Naive thymus-derived CD4-positive, alpha-beta T cell (primary cell): ENCODE measurements around the gene LITAFD. TPM values are rescaled to one million over a fixed set of nuclear protein-coding genes. Genes with fewer than 3 reads are reported as not detected.
A peak's percentile ranks its signal among the peaks of the same experiment; 100 is the strongest.

Source experiments
- ATAC-seq: fragments of 150-1000 bp; cut with Tn5 transposase; 2 replicates; pipeline ENCODE4 v1.10.0; 2021; ENCODE audit warnings: mild to moderate bottlenecking, moderate library complexity
- CTCF ChIA-PET: fragments of 350-600 bp; sonication (Branson Sonifier 250); formaldehyde crosslinking; loops from one replicate; lab custom pipeline; 2021; ENCODE audit warnings: antibody characterized with exemption; lab: Charles Lee
- POLR2A ChIA-PET: fragments of 350-600 bp; sonication (Branson Sonifier 250); formaldehyde crosslinking; loops from one replicate; lab custom pipeline; 2021; ENCODE audit warnings: antibody characterized with exemption, inconsistent platforms; lab: Charles Lee
- DNase-seq, 9 donors: peaks; one replicate each; pipeline versions ENCODE4 v3.0.0 to v3.0.0-alpha.2; 2020 to 2022; ENCODE audit warnings: mixed read lengths in 1 of 9
- H3K27ac ChIP-seq: one replicate; pipeline ENCODE4 v1.7.0; 2013; ENCODE audit warnings: mild to moderate bottlenecking, low read depth, low read length, moderate library complexity
- H3K27me3 ChIP-seq, 2 donors: one replicate each; pipeline ENCODE4 v1.7.0; 2013; ENCODE audit warnings: low read length in 2 of 2, mild to moderate bottlenecking in 2 of 2, moderate library complexity in 2 of 2; ENCODE audit not compliant: control insufficient read depth in 2 of 2, insufficient read depth in 2 of 2
- H3K36me3 ChIP-seq, 3 experiments: 1 replicate in 2 of 3; 2 replicates in 1 of 3; pipeline ENCODE4 v1.7.0; 2013; ENCODE audit warnings: low read length in 3 of 3, mild to moderate bottlenecking in 3 of 3, moderate library complexity in 1 of 3; ENCODE audit not compliant: insufficient read depth in 3 of 3, control insufficient read depth in 2 of 3
- H3K4me1 ChIP-seq, 2 donors: one replicate each; pipeline ENCODE4 v1.7.0; 2013; ENCODE audit warnings: low read length in 2 of 2, mild to moderate bottlenecking in 2 of 2, moderate library complexity in 1 of 2; ENCODE audit not compliant: control insufficient read depth in 2 of 2, insufficient read depth in 2 of 2
- H3K4me3 ChIP-seq: 2 replicates; pipeline ENCODE4 v1.7.0; 2013; ENCODE audit warnings: mild to moderate bottlenecking, low read length
- H3K9me3 ChIP-seq, 3 experiments: 1 replicate in 2 of 3; 2 replicates in 1 of 3; pipeline ENCODE4 v1.7.0; 2013; ENCODE audit warnings: low read length in 3 of 3; ENCODE audit not compliant: control insufficient read depth in 2 of 3
- H3K27ac Mint-ChIP-seq, 9 donors: one replicate each; pipeline ENCODE4 v1.8.0; 2020 to 2022; ENCODE audit warnings: mixed read lengths in 9 of 9, mild to moderate bottlenecking in 8 of 9, moderate library complexity in 5 of 9, inconsistent platforms in 2 of 9
- H3K27me3 Mint-ChIP-seq, 5 donors: one replicate each; pipeline ENCODE4 v1.8.0; 2021 to 2022; ENCODE audit warnings: mixed read lengths in 5 of 5, mild to moderate bottlenecking in 1 of 5
- H3K36me3 Mint-ChIP-seq, 5 donors: one replicate each; pipeline ENCODE4 v1.8.0; 2020 to 2022; ENCODE audit warnings: mixed read lengths in 5 of 5, mild to moderate bottlenecking in 3 of 5, inconsistent platforms in 1 of 5
- H3K4me1 Mint-ChIP-seq, 7 donors: one replicate each; pipeline ENCODE4 v1.8.0; 2020 to 2022; ENCODE audit warnings: mixed read lengths in 7 of 7, mild to moderate bottlenecking in 3 of 7, inconsistent platforms in 1 of 7
- H3K4me3 Mint-ChIP-seq, 10 donors: one replicate each; pipeline ENCODE4 v1.8.0; 2020 to 2022; ENCODE audit warnings: mild to moderate bottlenecking in 10 of 10, mixed read lengths in 10 of 10, moderate library complexity in 6 of 10, inconsistent platforms in 2 of 10
- H3K9me3 Mint-ChIP-seq, 11 donors: one replicate each; pipeline ENCODE4 v1.8.0; 2020 to 2022; ENCODE audit warnings: mixed read lengths in 11 of 11, mild to moderate bottlenecking in 4 of 11, inconsistent platforms in 1 of 11, moderate library complexity in 1 of 11
- intact Hi-C, 2 donors: fragments of 100-400 bp; cut with micrococcal nuclease; formaldehyde crosslinking; loops; one replicate each; pipeline ENCODE4 v1.15.1; 2023
- polyA plus RNA-seq, 2 donors: library from polyadenylated mRNA; unstranded; fragments of 300-500 nt; fragmentation: Illumina TruSeq; gene quantifications; one replicate each; pipeline ENCODE4 v1.2.3, GENCODE V29; 2021
- total RNA-seq, 6 experiments: library from RNA in 5 of 6; stranded (reverse) in 5 of 6; gene quantifications; 1 replicate in 5 of 6; 2 replicates in 1 of 6; pipeline ENCODE4 v1.2.3 and lab custom pipeline; 2021 to 2026

The LITAFD gene
- total and polyA plus RNA-seq, 7 experiments from 2014 or later, result not detected

DNA sequence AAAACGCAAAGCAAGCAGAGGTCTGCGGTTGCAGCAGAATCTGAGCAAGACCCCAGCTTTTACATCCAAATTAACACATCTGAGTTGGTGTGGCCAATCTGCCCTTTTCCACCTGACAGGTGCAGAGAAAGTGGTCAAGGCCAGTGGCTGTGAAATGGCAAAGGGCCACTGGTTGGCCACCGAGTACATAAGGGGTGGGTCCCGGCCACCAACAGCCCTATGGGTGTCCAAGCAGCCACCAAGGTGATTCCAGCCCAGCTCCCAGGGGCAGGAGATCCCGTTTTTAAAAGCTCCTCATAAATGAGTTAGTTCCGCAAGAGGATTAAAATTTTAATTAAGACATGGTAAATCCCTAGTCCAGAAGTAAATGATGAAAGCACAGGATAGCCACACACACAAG, 52.5 kb downstream of the LITAFD start:
- no peaks in the 10 kb centered on the region for H3K27me3 ChIP-seq
- CTCF ChIA-PET, result interaction anchor here (0.7 to 1.3 kb wide), 3 partner anchors 13 to 325 kb away, joined by 3 to 4 read pairs (median 4); no protein-coding TSS in a partner anchor
- DNase-seq (no peak), ATAC-seq (no peak)
- Mint-ChIP-seq H3K27ac (peak overlapping the region in 1 of 9 donors; percentile 8), H3K27me3 (no peaks in the 10 kb centered on the region), H3K9me3 (no peaks in the 10 kb centered on the region), H3K4me3 (no peak overlapping the region), H3K36me3 (peaks cover 2 to 5% (median 2%) of the 10 kb centered on the region in 5 donors), H3K4me1 (peaks cover 52 to 84% (median 80%) of the 10 kb centered on the region in 7 donors)
- peaks cover 29% of the 10 kb centered on the region in 2 donors for H3K4me1 ChIP-seq
- intact Hi-C loops, result no loop called here
- H3K27ac ChIP-seq, result no peak overlapping the region
- POLR2A ChIA-PET, result no interaction called here
- H3K36me3 ChIP-seq, result peaks cover 0 to 6% (median 4%) of the 10 kb centered on the region in 3 experiments
- H3K4me3 ChIP-seq, result no peak overlapping the region
- H3K9me3 ChIP-seq, result no peaks in the 10 kb centered on the region

Other genes starting within 250 kb of the LITAFD start
- 10 to 100 TPM in 2 of 5 experiments, 1 to 10 TPM in 3; 5.4 to 11.5 (median 9.3) TPM for gene ABAT, start 207.7 kb upstream of the LITAFD start, total RNA-seq
- 1 to 10 TPM; 1.3 to 2.9 TPM for gene ABAT, start 207.7 kb upstream of the LITAFD start, polyA plus RNA-seq
- 10 to 100 TPM in 3 of 5 experiments, 1 to 10 TPM in 2; 3.2 to 16.3 (median 11.3) TPM for gene TMEM186, start 84.7 kb upstream of the LITAFD start, total RNA-seq
- 10 to 100 TPM; 15.3 to 20.8 TPM for gene TMEM186, start 84.7 kb upstream of the LITAFD start, polyA plus RNA-seq
- 10 to 100 TPM; 32.2 to 52.8 (median 41.7) TPM for gene PMM2, start 84.5 kb upstream of the LITAFD start, total RNA-seq
- 10 to 100 TPM; 18.0 to 23.9 TPM for gene PMM2, start 84.5 kb upstream of the LITAFD start, polyA plus RNA-seq
- gene CARHSP1, start 13.3 kb upstream of the LITAFD start, total RNA-seq, result 100 to 1,000 TPM in 1 of 5 experiments, 10 to 100 TPM in 4; 29.6 to 123 (median 39.9) TPM
- 10 to 100 TPM; 24.9 to 32.7 TPM for gene CARHSP1, start 13.3 kb upstream of the LITAFD start, polyA plus RNA-seq
- gene USP7, start 81.6 kb downstream of the LITAFD start, total RNA-seq, result 100 to 1,000 TPM; 175 to 261 (median 178) TPM
- gene USP7, start 81.6 kb downstream of the LITAFD start, polyA plus RNA-seq, result 1 to 10 TPM; 8.9 to 9.0 TPM
- 100 to 1,000 TPM in 2 of 5 experiments, 10 to 100 TPM in 3; 69.6 to 136 (median 87.3) TPM for gene HAPSTR1, start 209.3 kb downstream of the LITAFD start, total RNA-seq
- gene HAPSTR1, start 209.3 kb downstream of the LITAFD start, polyA plus RNA-seq, result 10 to 100 TPM; 11.4 to 17.5 TPM